Measurements from ENCODE around the gene LBR.

LBR gene

DNA sequence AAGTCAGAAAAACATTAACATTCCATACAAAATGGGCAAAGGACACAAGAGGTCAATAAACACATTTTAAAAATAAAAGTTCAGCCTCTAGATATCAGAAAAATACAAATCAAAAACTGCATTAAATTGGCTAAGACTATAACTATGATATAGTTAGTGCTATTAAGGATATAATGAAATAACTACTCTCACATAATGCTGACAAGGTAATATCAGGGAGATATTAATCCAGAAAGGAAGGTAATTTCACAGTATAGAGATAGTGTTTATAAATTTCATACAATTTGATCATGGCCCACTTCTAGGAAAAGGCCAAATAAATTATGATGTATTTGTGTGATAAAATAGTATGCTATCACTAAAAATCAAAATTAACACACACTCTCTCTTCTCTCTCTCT, 61.8 kb downstream of the LBR start:
- no peak for DNase-seq

- DNase-seq: no peak
Measured at GRCh38 chr1:225364439-225364838, 63.4 kb downstream of the LBR start.

GRCh38 chr1:225362805-225363204, 65.0 kb downstream of the LBR start:
- DNase-seq: no peak

DNA sequence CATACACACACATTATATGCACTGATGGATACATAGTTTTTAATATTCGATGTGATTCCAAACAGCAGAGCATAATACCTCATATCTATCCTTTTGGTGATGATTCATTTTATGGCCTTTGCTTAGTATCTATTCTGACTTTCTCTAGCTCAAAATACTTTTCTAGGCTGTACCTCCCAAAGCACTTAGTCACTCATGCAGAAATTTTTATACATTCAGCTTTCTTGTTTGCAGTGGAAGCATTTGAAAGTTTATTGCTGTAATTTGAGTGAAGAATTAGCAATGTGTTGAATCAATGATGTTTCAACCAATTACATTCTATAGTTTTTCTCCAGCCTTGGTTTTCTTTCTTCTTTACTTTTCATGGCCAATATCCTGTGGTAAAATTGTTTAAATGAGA, 66.7 kb downstream of the LBR start:
- no peak for DNase-seq

- DNase-seq: no peak
Measured at GRCh38 chr1:225360119-225360518, 67.7 kb downstream of the LBR start.

- no peak for DNase-seq
Measured at GRCh38 chr1:225355863-225356262, 72.0 kb downstream of the LBR start.

DNA sequence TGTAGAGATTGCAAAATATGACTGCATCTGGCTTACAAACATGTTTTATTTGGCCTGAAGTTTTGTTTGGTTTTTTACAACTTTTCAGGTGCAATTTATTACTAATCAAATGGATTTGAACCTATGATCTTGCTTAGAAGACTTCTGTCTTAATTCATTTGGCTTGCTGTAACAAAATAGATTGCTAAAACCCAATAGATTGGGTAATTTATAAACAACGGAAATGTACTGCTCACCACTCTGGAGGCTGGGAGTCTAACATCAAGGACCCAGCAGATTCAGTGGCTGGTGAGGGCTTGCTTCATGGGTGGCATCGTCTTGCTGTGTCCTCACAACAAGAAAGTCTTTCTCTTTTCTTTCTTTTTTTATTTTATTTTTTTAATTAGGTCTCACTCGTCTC, 72.9 kb downstream of the LBR start:
- no peak for DNase-seq
